Tibial artery (tissue), 4 donors: ENCODE data around the gene ZNF675.
"Not testable (repeated sequence)": the region's sequence is repeated elsewhere in the genome, so short reads cannot be mapped to it uniquely, and the experiment has no call there.

Experiments
- DNase-seq, 2 donors: peaks; one replicate each; pipeline ENCODE4 v3.0.0-alpha.2; 2019
- H3K27ac ChIP-seq, 2 donors: fragments of 200-600 bp; sonication (generic) in 1 of 2; 1 replicate in 1 of 2; 2 replicates in 1 of 2; pipeline ENCODE4 v1.5.1; 2018 to 2019; ENCODE audit warnings: mild to moderate bottlenecking in 1 of 2
- H3K27me3 ChIP-seq, 2 donors: fragments of 200-600 bp; sonication (generic) in 1 of 2; one replicate each; pipeline versions ENCODE4 v1.5.1 to v1.6.0; 2016 to 2019
- H3K36me3 ChIP-seq, 3 donors: fragments of 200-600 bp; sonication (generic) in 2 of 3; one replicate each; pipeline ENCODE4 v1.5.1; 2016 to 2019; ENCODE audit warnings: mild to moderate bottlenecking in 2 of 3
- H3K4me1 ChIP-seq, 4 donors: fragments of 200-600 bp; sonication (generic) in 2 of 4; 1 replicate in 3 of 4; 2 replicates in 1 of 4; pipeline ENCODE4 v1.5.1; 2016 to 2019
- H3K4me3 ChIP-seq, 2 donors: fragments of 200-600 bp; sonication (generic) in 1 of 2; 1 replicate in 1 of 2; 2 replicates in 1 of 2; pipeline ENCODE4 v1.5.1; 2018 to 2019; ENCODE audit warnings: mild to moderate bottlenecking in 2 of 2
- H3K9me3 ChIP-seq, 3 donors: fragments of 200-600 bp; sonication (generic) in 1 of 3; one replicate each; pipeline ENCODE4 v1.5.1; 2016 to 2019
- CTCF ChIP-seq, 2 experiments: fragments of 200-600 bp in 1 of 2; fragments of 450-650 bp in 1 of 2; IDR thresholded peaks; one replicate each; pipeline ENCODE4 v1.5.1; 2017 to 2019; ENCODE audit warnings: antibody characterized with exemption in 2 of 2, mild to moderate bottlenecking in 1 of 2, moderate library complexity in 1 of 2
- intact Hi-C: fragments of 100-400 bp; cut with DNase I; formaldehyde crosslinking; loops from one replicate; pipeline ENCODE4 v1.15.0; 2023; ENCODE audit warnings: low total_unique reads

The ZNF675 gene

GRCh38 chr19:23706657-23707056 lies 19.6 kb upstream of the ZNF675 start:
- no peaks in the 10 kb centered on the region for H3K27me3 ChIP-seq
- H3K27ac ChIP-seq, result no peak overlapping the region
- DNase-seq, result no peak
- TF ChIP-seq CTCF (IDR thresholded peaks at IDR 0.05), result no peak
- no peaks in the 10 kb centered on the region for H3K9me3 ChIP-seq
- H3K4me3 ChIP-seq, result no peak overlapping the region
- intact Hi-C loops, result no loop called here
- H3K36me3 ChIP-seq, result no peaks in the 10 kb centered on the region
- no peaks in the 10 kb centered on the region for H3K4me1 ChIP-seq

GRCh38 chr19:23699521-23699860 lies 12.5 kb upstream of the ZNF675 start:
- Histone ChIP-seq H3K4me1 (no peaks in the 10 kb centered on the region), H3K4me3 (no peak overlapping the region), H3K27ac (no peak overlapping the region), H3K9me3 (no peaks in the 10 kb centered on the region), H3K27me3 (no peaks in the 10 kb centered on the region), H3K36me3 (no peaks in the 10 kb centered on the region)
- DNase-seq, result no peak
- no peak for TF ChIP-seq CTCF (IDR thresholded peaks at IDR 0.05)
- intact Hi-C loops, result no loop called here

- H3K27me3 ChIP-seq, result no peaks in the 10 kb centered on the region
- no peak for TF ChIP-seq CTCF (IDR thresholded peaks at IDR 0.05)
- DNase-seq, result no peak
- no peaks in the 10 kb centered on the region for H3K4me1 ChIP-seq
- no peaks in the 10 kb centered on the region for H3K9me3 ChIP-seq
- H3K36me3 ChIP-seq, result no peaks in the 10 kb centered on the region
- H3K4me3 ChIP-seq, result no peak overlapping the region
- no peak overlapping the region for H3K27ac ChIP-seq
- intact Hi-C loops, result no loop called here
Measured at GRCh38 chr19:23698711-23699520, 11.9 kb upstream of the ZNF675 start.

GRCh38 chr19:23692937-23693336 lies 5.9 kb upstream of the ZNF675 start:
- H3K27me3 ChIP-seq, H3K27ac ChIP-seq, H3K4me1 ChIP-seq, H3K9me3 ChIP-seq, DNase-seq, H3K4me3 ChIP-seq, intact Hi-C loops, H3K36me3 ChIP-seq: not testable (repeated sequence)

- intact Hi-C loops, result no loop called here
- Histone ChIP-seq H3K9me3 (peaks cover 0 to 16% (median 0%) of the 10 kb centered on the region in 3 donors), H3K36me3 (peaks cover 0 to 10% (median 1%) of the 10 kb centered on the region in 3 donors), H3K27me3 (no peaks in the 10 kb centered on the region), H3K27ac (no peak overlapping the region), H3K4me1 (no peaks in the 10 kb centered on the region), H3K4me3 (no peak overlapping the region)
- TF ChIP-seq CTCF (IDR thresholded peaks at IDR 0.05), result no peak
- no peak for DNase-seq
Measured at GRCh38 chr19:23673132-23673531, 13.9 kb downstream of the ZNF675 start.

GRCh38 chr19:23668606-23669005 lies 18.4 kb downstream of the ZNF675 start:
- Histone ChIP-seq H3K9me3 (peaks cover 0 to 37% (median 4%) of the 10 kb centered on the region in 3 donors), H3K36me3 (peaks cover 15 to 47% (median 18%) of the 10 kb centered on the region in 3 donors)
- intact Hi-C loops, H3K27ac ChIP-seq, H3K27me3 ChIP-seq, H3K4me1 ChIP-seq, DNase-seq, H3K4me3 ChIP-seq: not testable (repeated sequence)
